Right lobe of liver (tissue), 6 donors: ENCODE measurements around the gene HSF2BP. TPM values are rescaled to one million over a fixed set of nuclear protein-coding genes. Genes with fewer than 3 reads are reported as not detected.

Experiments used
- ATAC-seq, 4 donors: fragments of 200-7000 bp; cut with Tn5 transposase; one replicate each; pipeline ENCODE4 v1.9.1; 2020; ENCODE audit warnings: mild to moderate bottlenecking in 4 of 4, moderate library complexity in 4 of 4
- DNase-seq, 3 donors: peaks; one replicate each; pipeline ENCODE4 v3.0.0-alpha.2; 2020
- H3K27ac ChIP-seq, 3 donors: fragments of 200-600 bp; one replicate each; pipeline ENCODE4 v1.8.0; 2022
- H3K27me3 ChIP-seq, 2 donors: fragments of 200-600 bp; one replicate each; pipeline ENCODE4 v1.8.0; 2022
- H3K36me3 ChIP-seq, 4 donors: fragments of 200-600 bp; sonication (generic) in 1 of 4; one replicate each; pipeline versions ENCODE4 v1.5.1 to v1.8.0; 2017 to 2022; ENCODE audit warnings: control low read depth in 1 of 4
- H3K4me1 ChIP-seq, 4 donors: fragments of 200-600 bp; sonication (generic) in 1 of 4; one replicate each; pipeline versions ENCODE4 v1.5.1 to v1.8.0; 2017 to 2022; ENCODE audit warnings: control low read depth in 1 of 4
- H3K4me3 ChIP-seq, 3 donors: fragments of 200-600 bp; one replicate each; pipeline ENCODE4 v1.8.0; 2022
- H3K9me3 ChIP-seq, 4 donors: fragments of 200-600 bp; sonication (generic) in 1 of 4; one replicate each; pipeline versions ENCODE4 v1.5.1 to v1.8.0; 2017 to 2022; ENCODE audit warnings: control low read depth in 1 of 4
- CTCF ChIP-seq, 4 donors: fragments of 200-600 bp in 3 of 4; fragments of 450-650 bp in 1 of 4; IDR thresholded peaks; one replicate each; pipeline versions ENCODE4 v1.5.1 to v1.8.0; 2016 to 2022; ENCODE audit warnings: antibody characterized with exemption in 4 of 4, mild to moderate bottlenecking in 2 of 4
- POLR2A ChIP-seq: fragments of 450-650 bp; IDR thresholded peaks from one replicate; pipeline ENCODE4 v1.6.1; 2017; ENCODE audit warnings: antibody characterized with exemption, mild to moderate bottlenecking
- WGBS: methylation state at CpG from one replicate; pipeline ENCODE4 v1.1.6; 2018; ENCODE audit warnings: low coverage, low lambda C conversion rate; ENCODE audit not compliant: insufficient coverage; ENCODE audit errors: missing lambda C conversion rate; 5-methylcytosine and 5-hydroxymethylcytosine counted together
- intact Hi-C, 2 donors: fragments of 100-400 bp; cut with DNase I; formaldehyde crosslinking; loops; one replicate each; pipeline versions ENCODE4 v1.11.2 to v1.14.1; 2022
- total RNA-seq, 6 experiments: library from RNA; depleted of rRNA in 2 of 6; stranded (reverse); fragments of >200 nt in 2 of 6; fragmentation: NEBNext Ultra II Directional in 3 of 6; extraction: Animal tissue kit (Norgen Biotek cat#: 25700) in 3 of 6; gene quantifications; one replicate each; pipeline versions ENCODE4 v1.1.0 to v1.2.4, GENCODE V29; 2016 to 2023
- donor health status: DM: no; HTN: yes; CAD: no.
- donor health status: DM: no; HTN: no; CAD: no.
- donor health status: DM: no; HTN: no; CAD: no.
- donor health status: DM: no; HTN: yes; CAD: no.
- donor health status: DM: no; HTN: yes; CAD: no.

Gene HSF2BP
- total RNA-seq, 6 experiments from 2014 or later, result 0.25 to 0.62 (median 0.37) TPM; not detected in 2

GRCh38 chr21:43697758-43698643, 38.7 kb upstream of the HSF2BP start:
- 95% methylated on average over 8 of the region's 11 CpGs for WGBS
- TF ChIP-seq CTCF (IDR thresholded peaks at IDR 0.05) (no peak), POLR2A (no peak)
- DNase-seq (peak in 1 of 3 donors; percentile 2), ATAC-seq (no peak)
- H3K27ac ChIP-seq, result no peak overlapping the region
- intact Hi-C loops, result loop anchor here (10.0 kb wide), 2 partner anchors 47 to 57 kb away; no protein-coding TSS in a partner anchor
- no peaks in the 10 kb centered on the region for H3K27me3 ChIP-seq
- no peak overlapping the region for H3K4me3 ChIP-seq
- no peaks in the 10 kb centered on the region for H3K9me3 ChIP-seq
- H3K4me1 ChIP-seq, result peaks cover 0 to 3% (median 0%) of the 10 kb centered on the region in 4 donors
- H3K36me3 ChIP-seq, result peaks cover 0 to 7% (median 0%) of the 10 kb centered on the region in 4 donors

GRCh38 chr21:43696214-43696613, 36.9 kb upstream of the HSF2BP start:
- Histone ChIP-seq H3K4me3 (no peak overlapping the region), H3K27ac (no peak overlapping the region), H3K36me3 (peaks cover 0 to 13% (median 0%) of the 10 kb centered on the region in 4 donors), H3K9me3 (no peaks in the 10 kb centered on the region), H3K4me1 (no peaks in the 10 kb centered on the region), H3K27me3 (no peaks in the 10 kb centered on the region)
- DNase-seq, result peak in 1 of 3 donors; percentile 2
- ATAC-seq, result peak in 1 of 4 donors; percentile 19
- 95% methylated on average over 4 of the region's 17 CpGs for WGBS
- intact Hi-C loops, result loop anchor here (10.0 kb wide), 2 partner anchors 49 to 59 kb away; no protein-coding TSS in a partner anchor
- TF ChIP-seq CTCF (IDR thresholded peaks at IDR 0.05) (no peak), POLR2A (no peak)

DNA sequence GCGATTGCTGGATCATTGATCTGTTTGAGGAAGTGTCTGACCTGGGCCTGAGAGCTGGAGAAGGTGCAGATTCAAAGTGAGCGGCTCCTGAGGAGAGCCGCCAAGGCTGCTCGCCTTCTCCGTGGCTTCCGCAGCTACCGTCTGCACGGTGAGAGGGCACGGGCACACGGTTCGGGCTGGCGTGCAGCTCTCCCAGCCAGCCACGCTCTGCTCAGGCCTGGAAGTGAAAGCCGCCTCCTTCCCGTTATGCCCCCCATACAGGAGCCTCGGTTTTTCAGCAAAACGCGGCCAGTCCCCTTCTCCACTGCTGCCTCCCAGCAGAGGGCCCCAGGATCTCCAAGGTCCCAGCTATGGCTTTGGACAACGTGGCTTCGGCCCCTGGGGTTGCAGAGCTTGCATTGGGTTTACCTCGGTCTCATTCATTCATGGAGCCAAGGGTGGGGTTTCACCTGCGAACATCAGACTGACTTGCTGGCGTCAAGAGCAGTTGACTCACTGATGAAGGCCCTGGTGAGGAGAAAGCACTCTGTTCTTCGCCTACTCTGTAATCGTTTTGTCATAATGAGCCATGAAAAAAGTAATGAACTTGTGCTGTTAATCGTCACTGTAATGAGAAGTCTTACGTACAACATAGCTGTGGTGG, 35.3 kb upstream of the HSF2BP start:
- TF ChIP-seq POLR2A, result no peak
- no peak for TF ChIP-seq CTCF (IDR thresholded peaks at IDR 0.05)
- 94% methylated on average over 8 of the region's 27 CpGs for WGBS
- Histone ChIP-seq H3K4me3 (no peak overlapping the region), H3K4me1 (no peaks in the 10 kb centered on the region), H3K27me3 (no peaks in the 10 kb centered on the region), H3K27ac (no peak overlapping the region), H3K9me3 (no peaks in the 10 kb centered on the region), H3K36me3 (peaks cover 0 to 27% (median 0%) of the 10 kb centered on the region in 4 donors)
- ATAC-seq (no peak), DNase-seq (no peak)
- intact Hi-C loops, result loop anchor here (10.0 kb wide), 2 partner anchors 50 to 60 kb away; no protein-coding TSS in a partner anchor

DNA sequence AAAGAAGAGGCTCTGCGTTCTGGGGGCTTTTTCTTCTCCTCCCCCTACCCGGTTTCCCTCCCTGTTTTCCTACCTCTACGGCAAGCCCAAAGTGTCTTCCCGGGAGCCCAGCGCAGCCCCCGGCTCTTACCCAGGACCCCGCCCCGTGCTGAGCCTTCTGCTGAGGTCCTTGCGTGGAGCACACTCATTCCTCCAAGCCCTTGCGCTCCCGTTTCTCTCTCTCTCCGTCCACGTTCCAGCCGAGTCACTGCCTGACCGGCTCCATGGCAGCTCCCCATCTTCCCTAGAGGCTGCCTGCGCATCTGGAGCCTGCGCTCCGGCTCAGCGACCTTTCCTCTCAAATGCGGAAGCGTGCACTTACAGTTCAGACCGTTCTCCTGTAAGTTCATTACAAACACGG, 34.7 kb upstream of the HSF2BP start:
- intact Hi-C loops, result loop anchor here (10.0 kb wide), 2 partner anchors 51 to 61 kb away; no protein-coding TSS in a partner anchor
- no peak for ATAC-seq
- no peaks in the 10 kb centered on the region for H3K4me1 ChIP-seq
- H3K9me3 ChIP-seq, result no peaks in the 10 kb centered on the region
- WGBS, result 98% methylated on average over 8 of the region's 23 CpGs
- no peak for DNase-seq
- H3K27me3 ChIP-seq, result no peaks in the 10 kb centered on the region
- H3K27ac ChIP-seq, result no peak overlapping the region
- H3K36me3 ChIP-seq, result peaks cover 0 to 31% (median under 1%) of the 10 kb centered on the region in 4 donors
- H3K4me3 ChIP-seq, result no peak overlapping the region
- TF ChIP-seq POLR2A (no peak), CTCF (IDR thresholded peaks at IDR 0.05) (no peak)
